ENCODE measurements around the gene VSX1. TPM values are rescaled to one million over a fixed set of nuclear protein-coding genes. Genes with fewer than 3 reads are reported as not detected.
A peak's percentile ranks its signal among the peaks of the same experiment; 100 is the strongest.

Gene VSX1
- total RNA-seq, 4 donors from 2014 or later, result not detected

GRCh38 chr20:25039697-25040437, 42.1 kb downstream of the VSX1 start:
- TF ChIP-seq CTCF (IDR thresholded peaks at IDR 0.05) (no peak), POLR2A (IDR thresholded peaks at IDR 0.05) (peak in 1 of 2 donors; percentile 45)
- Histone ChIP-seq H3K4me3 (peak overlapping the region in 2 of 4 donors; percentile 3 to 5), H3K27me3 (no peaks in the 10 kb centered on the region), H3K4me1 (peaks cover 29 to 99% (median 54%) of the 10 kb centered on the region in 4 donors), H3K9me3 (no peaks in the 10 kb centered on the region), H3K27ac (peak overlapping the region; percentile 49 to 84 (median 68)), H3K36me3 (no peaks in the 10 kb centered on the region)
- peak in 2 of 3 donors; percentile 84 to 90 for DNase-seq

- Histone ChIP-seq H3K27me3 (no peaks in the 10 kb centered on the region), H3K27ac (peak overlapping the region; percentile 7 to 84 (median 68)), H3K4me3 (no peak overlapping the region), H3K9me3 (no peaks in the 10 kb centered on the region), H3K4me1 (peaks cover 29 to 94% (median 51%) of the 10 kb centered on the region in 4 donors), H3K36me3 (no peaks in the 10 kb centered on the region)
- no peak for TF ChIP-seq POLR2A (IDR thresholded peaks at IDR 0.05)
- TF ChIP-seq CTCF (IDR thresholded peaks at IDR 0.05), result no peak
- DNase-seq, result no peak
Observed at GRCh38 chr20:25038591-25039015, 43.3 kb downstream of the VSX1 start.

- peak overlapping the region; percentile 7 to 84 (median 58) for H3K27ac ChIP-seq
- no peaks in the 10 kb centered on the region for H3K9me3 ChIP-seq
- H3K36me3 ChIP-seq, result no peaks in the 10 kb centered on the region
- H3K4me1 ChIP-seq, result peaks cover 26 to 94% (median 52%) of the 10 kb centered on the region in 4 donors
- no peak for DNase-seq
- no peak for TF ChIP-seq CTCF (IDR thresholded peaks at IDR 0.05)
- no peak for TF ChIP-seq POLR2A (IDR thresholded peaks at IDR 0.05)
- no peak overlapping the region for H3K4me3 ChIP-seq
- no peaks in the 10 kb centered on the region for H3K27me3 ChIP-seq
Observed at GRCh38 chr20:25038103-25038410, 43.9 kb downstream of the VSX1 start.

GRCh38 chr20:25037288-25038102, 44.4 kb downstream of the VSX1 start:
- H3K36me3 ChIP-seq, result no peaks in the 10 kb centered on the region

More at GRCh38 chr20:25037288-25038102, 44.4 kb downstream of the VSX1 start:
- no peaks in the 10 kb centered on the region for H3K27me3 ChIP-seq
- no peak for DNase-seq
- TF ChIP-seq CTCF (IDR thresholded peaks at IDR 0.05), result no peak
- TF ChIP-seq POLR2A (IDR thresholded peaks at IDR 0.05), result no peak
- H3K9me3 ChIP-seq, result no peaks in the 10 kb centered on the region
- H3K4me1 ChIP-seq, result peaks cover 20 to 94% (median 46%) of the 10 kb centered on the region in 4 donors
- H3K4me3 ChIP-seq, result no peak overlapping the region
- peak overlapping the region; percentile 7 to 84 (median 58) for H3K27ac ChIP-seq
